ENCODE measurements around the gene LYRM4.
A peak's percentile ranks its signal among the peaks of the same experiment; 100 is the strongest.

LYRM4 gene

DNA sequence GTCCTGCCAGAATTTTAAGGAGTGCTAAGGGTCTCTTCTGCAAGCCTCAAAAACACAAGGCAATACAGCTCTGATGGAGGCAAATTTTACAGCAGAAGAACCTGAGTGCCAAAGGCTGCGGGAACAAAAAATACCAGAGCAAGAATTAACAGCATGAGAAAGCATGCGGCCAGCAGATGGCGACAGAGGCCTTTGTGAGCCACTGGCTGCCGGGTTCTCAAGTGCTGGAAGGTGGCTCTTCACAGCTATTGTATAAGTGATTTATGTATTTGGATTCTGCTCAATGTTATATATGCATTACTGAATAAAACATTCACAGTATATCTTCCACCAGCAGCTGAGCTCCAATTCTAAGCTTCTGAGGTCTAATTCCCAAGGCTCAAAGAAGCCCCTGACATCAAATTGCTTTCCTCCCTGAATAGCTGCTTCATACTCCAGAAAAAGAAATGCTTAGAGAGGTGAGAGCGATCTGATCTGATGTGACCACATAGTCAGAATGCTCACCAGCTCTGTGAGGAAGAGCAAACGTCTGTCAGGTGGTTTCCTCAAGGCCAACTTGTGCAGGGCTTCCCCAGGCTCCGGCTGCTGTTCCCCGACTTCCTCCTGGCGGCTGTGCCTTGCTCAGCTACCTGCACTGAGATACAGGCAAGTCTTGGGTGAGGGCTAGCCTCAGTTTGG lies 117.0 kb downstream of the LYRM4 start:
- Mint-ChIP-seq H3K27me3 (ENCODE audit: low read depth) (no peaks in the 10 kb centered on the region), H3K4me1 (peaks cover 24% of the 10 kb centered on the region), H3K9me3 (no peaks in the 10 kb centered on the region), H3K36me3 (ENCODE audit: low read depth) (no peaks in the 10 kb centered on the region), H3K27ac (peak overlapping the region; percentile 19 to 63 (median 35)), H3K4me3 (peak overlapping the region in 1 of 3 experiments; percentile 17)
- TF ChIP-seq, protein P1, sequence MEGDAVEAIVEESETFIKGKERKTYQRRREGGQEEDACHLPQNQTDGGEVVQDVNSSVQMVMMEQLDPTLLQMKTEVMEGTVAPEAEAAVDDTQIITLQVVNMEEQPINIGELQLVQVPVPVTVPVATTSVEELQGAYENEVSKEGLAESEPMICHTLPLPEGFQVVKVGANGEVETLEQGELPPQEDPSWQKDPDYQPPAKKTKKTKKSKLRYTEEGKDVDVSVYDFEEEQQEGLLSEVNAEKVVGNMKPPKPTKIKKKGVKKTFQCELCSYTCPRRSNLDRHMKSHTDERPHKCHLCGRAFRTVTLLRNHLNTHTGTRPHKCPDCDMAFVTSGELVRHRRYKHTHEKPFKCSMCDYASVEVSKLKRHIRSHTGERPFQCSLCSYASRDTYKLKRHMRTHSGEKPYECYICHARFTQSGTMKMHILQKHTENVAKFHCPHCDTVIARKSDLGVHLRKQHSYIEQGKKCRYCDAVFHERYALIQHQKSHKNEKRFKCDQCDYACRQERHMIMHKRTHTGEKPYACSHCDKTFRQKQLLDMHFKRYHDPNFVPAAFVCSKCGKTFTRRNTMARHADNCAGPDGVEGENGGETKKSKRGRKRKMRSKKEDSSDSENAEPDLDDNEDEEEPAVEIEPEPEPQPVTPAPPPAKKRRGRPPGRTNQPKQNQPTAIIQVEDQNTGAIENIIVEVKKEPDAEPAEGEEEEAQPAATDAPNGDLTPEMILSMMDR (IDR thresholded peaks at IDR 0.05; ENCODE audit: unreplicated experiment in 3 of 3), result peak; percentile 88 to 95 (median 93)

DNA sequence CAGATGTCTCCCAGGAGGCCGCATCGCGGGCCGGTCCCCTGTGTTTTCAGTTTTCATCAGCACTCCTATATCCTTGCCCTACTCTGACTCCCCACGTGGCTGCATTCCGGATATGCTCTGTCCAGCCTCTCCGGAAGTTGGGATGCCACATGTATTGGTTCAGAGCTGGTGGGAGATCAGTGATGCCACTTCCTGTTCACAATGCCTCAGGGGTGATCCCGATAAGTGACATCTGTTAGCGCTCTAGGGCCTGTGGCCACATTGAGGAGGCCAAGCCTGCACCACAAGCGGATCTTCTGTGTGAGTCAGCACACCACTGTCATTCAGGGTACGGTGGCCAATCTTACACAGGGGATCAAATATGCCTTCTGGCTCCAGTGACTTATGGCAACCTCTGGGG lies 117.8 kb downstream of the LYRM4 start:
- TF ChIP-seq, protein P1 (IDR thresholded peaks at IDR 0.05; ENCODE audit: unreplicated experiment in 3 of 3), result no peak

DNA sequence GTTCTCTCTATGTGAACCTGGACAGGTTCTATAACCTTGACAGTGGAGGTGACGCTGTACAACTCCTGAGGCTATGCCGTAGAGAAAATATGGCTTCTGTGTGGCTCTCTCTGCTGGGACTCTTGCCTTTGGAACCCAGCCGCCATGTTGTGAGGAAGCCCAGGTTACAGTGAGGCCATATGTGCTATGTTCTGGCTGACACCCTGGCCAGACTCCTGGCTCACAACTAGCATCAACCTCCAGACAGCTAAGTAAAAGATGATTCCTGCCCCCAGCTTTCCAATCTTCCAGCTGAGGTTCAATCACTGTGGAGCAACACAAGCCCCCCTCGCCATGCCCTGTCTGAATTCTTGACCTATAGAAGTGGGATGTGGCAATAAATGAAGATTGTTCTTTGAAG lies 118.6 kb downstream of the LYRM4 start:
- Mint-ChIP-seq H3K4me3 (no peak overlapping the region), H3K36me3 (ENCODE audit: low read depth) (no peaks in the 10 kb centered on the region), H3K27ac (no peak overlapping the region), H3K9me3 (no peaks in the 10 kb centered on the region), H3K27me3 (ENCODE audit: low read depth) (no peaks in the 10 kb centered on the region), H3K4me1 (peaks cover 24% of the 10 kb centered on the region)
- TF ChIP-seq, protein P1 (IDR thresholded peaks at IDR 0.05; ENCODE audit: unreplicated experiment in 3 of 3), result no peak

More for the DNA sequence above, 117.8 kb downstream of the LYRM4 start:
- Mint-ChIP-seq H3K4me1 (peaks cover 24% of the 10 kb centered on the region), H3K27me3 (ENCODE audit: low read depth) (no peaks in the 10 kb centered on the region), H3K9me3 (no peaks in the 10 kb centered on the region), H3K4me3 (no peak overlapping the region), H3K27ac (no peak overlapping the region), H3K36me3 (ENCODE audit: low read depth) (no peaks in the 10 kb centered on the region)

DNA sequence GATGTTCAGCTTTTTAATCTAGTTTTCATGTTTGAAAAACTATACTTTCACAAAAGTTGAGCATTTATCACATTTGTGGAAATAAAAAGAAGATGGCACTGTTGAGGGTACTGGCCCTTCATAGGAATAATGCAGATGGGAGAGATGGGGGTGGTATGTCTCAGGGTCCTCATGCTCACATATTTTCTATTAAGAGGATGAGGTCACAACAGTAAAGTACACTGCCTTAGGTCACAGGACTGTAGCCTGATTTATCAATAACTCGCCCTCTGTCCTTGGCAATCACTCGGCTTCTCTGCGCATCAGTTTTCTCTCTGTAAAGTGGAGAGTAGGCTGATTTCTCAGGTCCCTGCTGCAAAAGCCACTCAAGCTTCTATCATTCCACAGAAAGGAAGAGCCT lies 119.7 kb downstream of the LYRM4 start:
- peaks cover 16% of the 10 kb centered on the region for H3K4me1 Mint-ChIP-seq
- H3K27me3 Mint-ChIP-seq (ENCODE audit: low read depth), result no peaks in the 10 kb centered on the region
- no peaks in the 10 kb centered on the region for H3K9me3 Mint-ChIP-seq
- H3K27ac Mint-ChIP-seq, result no peak overlapping the region
- TF ChIP-seq, protein P1 (IDR thresholded peaks at IDR 0.05; ENCODE audit: unreplicated experiment in 3 of 3), result no peak
- no peaks in the 10 kb centered on the region for H3K36me3 Mint-ChIP-seq (ENCODE audit: low read depth)
- no peak overlapping the region for H3K4me3 Mint-ChIP-seq

DNA sequence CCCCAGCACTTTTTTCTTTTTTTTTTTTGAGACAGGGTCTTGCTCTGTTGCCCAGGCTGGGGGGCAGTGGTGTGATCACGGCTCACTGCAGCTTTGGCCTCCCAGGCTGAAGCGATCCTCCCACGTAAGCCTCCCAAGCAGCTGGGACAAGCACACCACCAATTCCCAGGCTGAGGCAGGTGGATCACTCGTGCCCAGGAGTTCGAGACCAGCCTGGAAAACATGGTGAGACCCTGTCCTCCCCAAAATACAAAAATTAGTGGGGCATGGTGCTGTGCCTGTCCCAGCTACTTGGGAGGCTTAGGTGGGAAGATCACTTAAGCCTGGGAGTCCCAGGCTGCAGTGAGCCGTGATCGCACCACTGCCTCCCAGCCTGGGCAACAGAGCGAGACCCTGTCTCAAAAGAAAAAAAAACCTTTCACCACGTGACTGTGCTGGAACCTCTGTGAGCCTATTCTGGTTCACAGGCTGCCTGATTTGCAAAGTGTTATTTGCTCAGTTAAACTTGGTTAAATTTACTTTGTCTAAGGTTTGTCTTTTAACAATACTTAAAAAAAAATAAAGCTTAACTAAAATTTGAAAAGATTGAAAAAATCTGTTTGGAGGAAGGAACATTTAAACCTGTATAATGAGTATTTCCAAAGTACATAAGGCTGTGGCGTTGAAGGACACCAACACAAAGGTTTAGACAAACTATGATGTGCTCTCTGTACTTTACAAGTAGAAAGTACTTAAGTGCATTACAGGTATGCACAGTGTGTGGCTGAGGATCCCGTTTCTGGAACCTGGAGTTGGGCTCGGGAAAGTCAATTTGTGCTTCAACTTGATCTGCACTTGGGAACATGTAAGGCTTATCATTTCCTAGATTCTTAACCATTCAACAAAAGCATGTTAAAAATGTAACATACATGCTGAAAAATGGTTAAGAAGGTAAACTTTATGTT lies 120.7 kb downstream of the LYRM4 start:
- no peak overlapping the region for H3K27ac Mint-ChIP-seq
- H3K4me3 Mint-ChIP-seq, result no peak overlapping the region
- H3K36me3 Mint-ChIP-seq (ENCODE audit: low read depth), result peaks cover 6% of the 10 kb centered on the region
- H3K27me3 Mint-ChIP-seq (ENCODE audit: low read depth), result no peaks in the 10 kb centered on the region
- no peaks in the 10 kb centered on the region for H3K9me3 Mint-ChIP-seq
- TF ChIP-seq, protein P1 (IDR thresholded peaks at IDR 0.05; ENCODE audit: unreplicated experiment in 3 of 3), result no peak
- peaks cover 9% of the 10 kb centered on the region for H3K4me1 Mint-ChIP-seq
